Fibroblast of mammary gland (primary cell): ENCODE results near the gene OR2D3.
A peak's percentile ranks its signal among the peaks of the same experiment; 100 is the strongest.
"Not testable (repeated sequence)": the region's sequence is repeated elsewhere in the genome, so short reads cannot be mapped to it uniquely, and the experiment has no call there.

ENCODE experiments used
- DNase-seq: peaks from one replicate; pipeline ENCODE4 v3.0.0-alpha.2; 2010; ENCODE audit warnings: low read depth
- H3K4me3 ChIP-seq: 2 replicates; pipeline ENCODE4 v1.5.1; 2011; ENCODE audit warnings: low read depth, mild to moderate bottlenecking, low read length, moderate library complexity; ENCODE audit not compliant: control insufficient read depth
- TF ChIP-seq, protein P1 (sequence below): conservative IDR thresholded peaks from 2 replicates; pipeline ENCODE4 v1.5.1; 2011; ENCODE audit warnings: low read depth, low read length, inconsistent platforms; ENCODE audit not compliant: control insufficient read depth, insufficient read depth

OR2D3 gene

DNA sequence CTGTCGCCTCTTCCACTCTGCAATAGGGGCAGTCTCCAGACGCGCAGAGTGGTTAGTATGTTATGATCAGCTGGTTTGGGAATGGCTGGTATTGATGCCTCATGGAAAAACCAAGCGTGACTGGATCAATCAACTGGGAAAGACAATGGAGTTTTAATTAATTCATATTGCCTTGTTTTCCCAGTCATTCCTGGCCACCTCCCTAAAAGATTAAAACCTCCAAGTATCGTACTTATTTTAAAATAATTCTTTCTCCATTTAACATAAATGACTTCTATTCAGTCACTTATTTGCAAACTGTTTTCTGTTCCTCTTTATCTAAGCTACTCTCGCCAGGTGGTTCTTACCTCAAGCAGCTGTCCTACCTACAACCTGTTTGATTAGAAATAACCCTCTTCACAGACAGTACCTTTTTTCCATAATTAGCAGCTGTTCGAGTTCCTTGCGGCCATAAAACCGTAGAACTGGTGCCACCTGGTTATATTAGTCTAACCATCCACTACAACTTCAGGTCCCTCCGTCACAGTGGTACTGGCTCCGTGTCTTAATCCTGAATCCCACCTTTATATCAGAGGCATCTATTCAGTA is 6.3 kb downstream of the OR2D3 start:
- no peak for DNase-seq
- TF ChIP-seq, protein P1, sequence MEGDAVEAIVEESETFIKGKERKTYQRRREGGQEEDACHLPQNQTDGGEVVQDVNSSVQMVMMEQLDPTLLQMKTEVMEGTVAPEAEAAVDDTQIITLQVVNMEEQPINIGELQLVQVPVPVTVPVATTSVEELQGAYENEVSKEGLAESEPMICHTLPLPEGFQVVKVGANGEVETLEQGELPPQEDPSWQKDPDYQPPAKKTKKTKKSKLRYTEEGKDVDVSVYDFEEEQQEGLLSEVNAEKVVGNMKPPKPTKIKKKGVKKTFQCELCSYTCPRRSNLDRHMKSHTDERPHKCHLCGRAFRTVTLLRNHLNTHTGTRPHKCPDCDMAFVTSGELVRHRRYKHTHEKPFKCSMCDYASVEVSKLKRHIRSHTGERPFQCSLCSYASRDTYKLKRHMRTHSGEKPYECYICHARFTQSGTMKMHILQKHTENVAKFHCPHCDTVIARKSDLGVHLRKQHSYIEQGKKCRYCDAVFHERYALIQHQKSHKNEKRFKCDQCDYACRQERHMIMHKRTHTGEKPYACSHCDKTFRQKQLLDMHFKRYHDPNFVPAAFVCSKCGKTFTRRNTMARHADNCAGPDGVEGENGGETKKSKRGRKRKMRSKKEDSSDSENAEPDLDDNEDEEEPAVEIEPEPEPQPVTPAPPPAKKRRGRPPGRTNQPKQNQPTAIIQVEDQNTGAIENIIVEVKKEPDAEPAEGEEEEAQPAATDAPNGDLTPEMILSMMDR: no peak
- H3K4me3 ChIP-seq: peak overlapping the region; percentile 86

DNA sequence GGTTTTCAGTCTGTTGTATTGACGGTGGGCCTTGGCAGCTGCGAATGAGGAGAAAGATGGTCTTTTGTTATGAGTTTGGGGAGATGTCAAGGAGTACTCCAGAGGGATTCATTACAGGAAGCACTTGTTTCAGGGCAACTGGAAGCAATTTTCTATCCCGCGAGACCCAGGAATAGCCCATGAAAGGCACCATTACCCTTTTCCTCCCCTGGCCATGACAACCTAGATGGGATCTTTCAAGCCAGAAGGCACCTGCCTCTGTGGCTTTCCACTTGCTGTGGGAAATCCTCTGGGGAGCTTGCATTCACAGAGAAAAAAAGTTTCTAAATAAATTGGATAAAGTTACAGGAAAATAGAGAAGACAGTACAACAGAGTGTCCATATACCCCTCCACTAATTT is 8.1 kb downstream of the OR2D3 start:
- H3K4me3 ChIP-seq: no peak overlapping the region
- DNase-seq: no peak
- TF ChIP-seq, protein P1: no peak

DNA sequence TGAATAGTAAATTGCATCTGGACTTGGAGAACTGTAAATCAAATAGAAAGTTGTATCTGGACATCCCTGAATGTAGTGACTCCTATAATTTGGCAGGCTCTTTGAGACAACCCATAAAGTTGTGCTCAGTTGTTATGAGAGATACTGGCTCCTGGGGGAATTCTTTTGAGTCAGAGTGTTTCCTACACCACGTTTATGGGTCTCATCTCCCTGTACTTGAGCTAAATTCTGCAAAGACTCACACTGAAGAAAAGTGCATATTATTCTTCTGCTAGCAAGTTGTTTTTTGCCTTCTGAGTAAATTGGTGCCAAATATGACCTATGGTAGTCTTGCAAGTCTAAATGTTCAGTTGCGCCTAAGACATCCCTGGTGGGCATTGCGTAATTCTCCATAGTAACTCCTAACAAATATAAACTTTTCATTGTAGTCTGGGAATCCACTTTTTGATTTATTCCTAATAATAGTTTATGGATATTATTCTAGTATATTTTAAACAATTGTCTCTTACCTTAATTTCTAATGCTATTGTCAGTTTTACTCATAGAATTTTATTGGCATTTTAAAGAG is 10.4 kb downstream of the OR2D3 start:
- no peak overlapping the region for H3K4me3 ChIP-seq
- peak; percentile 79 for DNase-seq
- TF ChIP-seq, protein P1: no peak

DNA sequence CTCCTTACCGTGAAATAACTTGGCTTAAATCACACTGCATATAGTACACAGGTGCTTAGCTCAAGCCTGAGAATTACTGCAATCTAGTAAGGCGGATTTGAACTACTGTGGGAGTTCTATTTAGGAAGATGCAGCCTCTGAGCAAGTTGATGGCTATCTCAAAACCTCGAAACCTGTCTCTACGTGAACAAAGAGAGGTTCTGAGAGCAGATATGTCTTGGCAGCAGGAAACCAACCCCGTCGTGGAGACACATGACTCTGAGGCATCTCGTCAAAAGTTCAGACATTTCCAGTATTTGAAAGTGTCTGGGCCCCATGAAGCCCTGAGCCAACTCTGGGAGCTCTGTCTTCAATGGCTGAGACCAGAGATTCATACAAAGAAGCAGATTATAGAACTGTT is 11.3 kb downstream of the OR2D3 start:
- no peak for DNase-seq
- TF ChIP-seq, protein P1: no peak
- no peak overlapping the region for H3K4me3 ChIP-seq

DNA sequence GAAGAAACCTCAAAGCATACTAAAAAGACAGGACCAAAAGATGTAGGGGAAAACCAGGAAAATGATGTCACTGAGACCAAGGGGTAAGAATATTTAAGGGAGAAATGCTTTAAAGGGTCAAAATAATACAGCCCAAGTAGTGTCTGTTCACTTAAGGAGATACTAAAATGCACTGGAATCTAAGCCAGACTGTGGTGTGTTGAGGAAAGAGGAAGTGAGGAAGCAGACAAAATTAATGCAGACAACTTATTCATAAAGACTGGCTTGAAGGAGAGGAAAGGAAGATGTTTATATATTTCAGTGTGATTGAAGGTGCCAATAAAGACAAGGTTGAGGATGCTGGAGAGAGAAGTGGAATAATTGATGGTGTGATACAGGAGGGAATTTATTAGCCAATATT is 21.2 kb downstream of the OR2D3 start:
- no peak for DNase-seq
- H3K4me3 ChIP-seq: no peak overlapping the region
- TF ChIP-seq, protein P1: no peak

DNA sequence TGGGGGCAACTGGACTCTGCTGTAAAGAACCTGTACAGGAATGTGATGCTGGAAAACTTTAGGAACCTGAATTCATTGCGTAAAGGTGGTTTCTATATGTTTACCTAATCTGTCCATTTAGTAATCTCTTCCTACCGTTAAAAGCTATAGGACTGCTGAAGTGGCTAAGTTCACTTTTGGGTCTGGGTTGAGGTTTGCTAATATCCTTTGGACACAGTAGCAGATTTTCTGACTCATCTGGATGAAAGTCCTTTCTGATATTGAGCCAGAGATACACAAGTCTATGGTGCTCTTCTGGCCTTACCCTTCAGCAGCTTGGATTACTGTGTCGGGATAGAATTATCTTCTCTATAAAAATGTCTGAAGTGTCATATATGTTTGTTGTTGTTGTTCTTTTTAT is 22.3 kb downstream of the OR2D3 start:
- DNase-seq: peak; percentile 72
- H3K4me3 ChIP-seq: no peak overlapping the region
- TF ChIP-seq, protein P1: no peak

DNA sequence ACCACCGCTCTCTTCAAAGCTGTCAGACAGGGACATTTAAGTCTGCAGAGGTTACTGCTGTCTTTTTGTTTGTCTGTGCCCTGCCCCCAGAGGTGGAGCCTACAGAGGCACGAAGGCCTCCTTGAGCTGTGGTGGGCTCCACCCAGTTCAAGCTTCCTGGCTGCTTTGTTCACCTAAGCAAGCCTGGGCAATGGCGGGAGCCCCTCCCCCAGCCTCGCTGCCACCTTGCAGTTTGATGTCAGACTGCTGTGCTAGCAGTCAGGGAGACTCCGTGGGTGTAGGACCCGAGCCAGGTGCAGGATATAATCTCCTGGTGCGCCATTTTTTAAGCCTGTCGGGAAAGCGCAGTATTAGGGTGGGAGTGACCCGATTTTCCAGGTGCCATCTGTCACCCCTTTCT is 33.4 kb downstream of the OR2D3 start:
- DNase-seq: not testable (repeated sequence)

More for the DNA sequence above, 33.4 kb downstream of the OR2D3 start:
- not testable (repeated sequence) for H3K4me3 ChIP-seq
